SU-DHL-6 (cell line): ENCODE measurements around the gene SEMA3C.

Source experiments
- H2AFZ ChIP-seq: fragments of 200-600 bp; sonication (generic); 2 replicates; pipeline ENCODE4 v1.6.1; 2014; ENCODE audit warnings: low read depth, mild to moderate bottlenecking, moderate library complexity, mixed read lengths, antibody characterized with exemption, low read length; ENCODE audit not compliant: severe bottlenecking
- H3F3A ChIP-seq: fragments of 200-600 bp; shearing (Covaris generic); 2 replicates; pipeline ENCODE4 v1.6.0; 2016; ENCODE audit warnings: antibody characterized with exemption, mild to moderate bottlenecking; ENCODE audit not compliant: insufficient read depth
- H3K27ac ChIP-seq: fragments of 200-600 bp; sonication (generic); 2 replicates; pipeline ENCODE4 v1.5.1; 2016; ENCODE audit warnings: low read depth, mild to moderate bottlenecking, low read length, moderate library complexity, mixed read lengths
- H3K27me3 ChIP-seq: fragments of 200-600 bp; sonication (generic), shearing (Covaris generic); 2 replicates; pipeline ENCODE4 v1.6.0; 2014; ENCODE audit warnings: mild to moderate bottlenecking, low read length
- H3K36me3 ChIP-seq: fragments of 200-600 bp; sonication (generic); 2 replicates; pipeline ENCODE4 v1.6.1; 2014; ENCODE audit warnings: mild to moderate bottlenecking, low read length, mixed read lengths
- H3K4me2 ChIP-seq: fragments of 300-600, 200-600 bp; shearing (Covaris generic), sonication (generic); 2 replicates; pipeline ENCODE4 v1.6.0; 2014; ENCODE audit warnings: low read length, low read depth, mild to moderate bottlenecking; ENCODE audit not compliant: poor library complexity, severe bottlenecking
- H3K4me3 ChIP-seq: fragments of 200-600 bp; sonication (generic); 2 replicates; pipeline ENCODE4 v1.5.1; 2014; ENCODE audit warnings: antibody characterized with exemption, low read length, mild to moderate bottlenecking, mixed read lengths; ENCODE audit not compliant: insufficient read depth, poor library complexity, severe bottlenecking
- H3K79me2 ChIP-seq: fragments of 200-600 bp; sonication (generic); 2 replicates; pipeline ENCODE4 v1.6.1; 2014; ENCODE audit warnings: mild to moderate bottlenecking, low read length, moderate library complexity; ENCODE audit not compliant: insufficient read depth
- H3K9ac ChIP-seq: fragments of 200-600 bp; sonication (generic); 2 replicates; pipeline ENCODE4 v1.7.0; 2014; ENCODE audit warnings: mild to moderate bottlenecking, low read length
- H3K9me2 ChIP-seq: fragments of 200-600 bp; sonication (generic); replicated peaks from 2 replicates; pipeline ENCODE4 v1.6.1; 2014; ENCODE audit warnings: low read length; ENCODE audit not compliant: insufficient read depth
- H3K9me3 ChIP-seq: fragments of 200-600 bp; sonication (generic); 2 replicates; pipeline ENCODE4 v1.6.1; 2014; ENCODE audit warnings: low read length, mixed read lengths; ENCODE audit not compliant: insufficient read depth
- H4K20me1 ChIP-seq: fragments of 200-600 bp; sonication (generic); 2 replicates; pipeline ENCODE4 v1.6.1; 2014; ENCODE audit warnings: low read depth, mild to moderate bottlenecking, antibody characterized with exemption, low read length, moderate library complexity, mixed read lengths
- CTCF ChIP-seq: fragments of 200-600 bp; sonication (generic); IDR thresholded peaks from one replicate; pipeline ENCODE4 v1.5.1; 2017; ENCODE audit warnings: antibody characterized with exemption, mild to moderate bottlenecking, low read length, moderate library complexity; ENCODE audit not compliant: insufficient read depth, poor library complexity, severe bottlenecking
- EZH2phosphoT487 ChIP-seq: fragments of 200-600 bp; sonication (generic), shearing (Covaris generic); conservative IDR thresholded peaks from 2 replicates; pipeline ENCODE4 v1.6.1; 2018; ENCODE audit warnings: mild to moderate bottlenecking, antibody characterized with exemption, low read length, moderate library complexity, mixed read lengths

Gene SEMA3C

GRCh38 chr7:80954191-80954590 lies 35.3 kb upstream of the SEMA3C start:
- Histone ChIP-seq H3F3A (no peaks in the 10 kb centered on the region), H3K9me3 (no peaks in the 10 kb centered on the region), H3K27ac (no peak overlapping the region), H3K27me3 (no peaks in the 10 kb centered on the region), H3K79me2 (no peaks in the 10 kb centered on the region), H3K36me3 (no peaks in the 10 kb centered on the region), H4K20me1 (no peaks in the 10 kb centered on the region), H2AFZ (no peak overlapping the region), H3K4me3 (no peak overlapping the region), H3K4me2 (no peak overlapping the region), H3K9me2 (no peaks in the 10 kb centered on the region), H3K9ac (no peak overlapping the region)
- TF ChIP-seq EZH2phosphoT487 = no peak
- TF ChIP-seq CTCF = no peak

GRCh38 chr7:80950550-80950967 lies 31.7 kb upstream of the SEMA3C start:
- H3K4me2 ChIP-seq = no peak overlapping the region
- no peak overlapping the region for H2AFZ ChIP-seq
- H3K36me3 ChIP-seq = no peaks in the 10 kb centered on the region
- no peaks in the 10 kb centered on the region for H3K9me3 ChIP-seq
- TF ChIP-seq EZH2phosphoT487 = no peak
- TF ChIP-seq CTCF = no peak
- H3K79me2 ChIP-seq = no peaks in the 10 kb centered on the region
- no peak overlapping the region for H3K4me3 ChIP-seq
- H3K9ac ChIP-seq = no peak overlapping the region
- no peaks in the 10 kb centered on the region for H3K9me2 ChIP-seq
- H3F3A ChIP-seq = no peaks in the 10 kb centered on the region
- no peaks in the 10 kb centered on the region for H4K20me1 ChIP-seq
- H3K27me3 ChIP-seq = no peaks in the 10 kb centered on the region
- no peak overlapping the region for H3K27ac ChIP-seq

- Histone ChIP-seq H3K79me2 (no peaks in the 10 kb centered on the region), H3F3A (no peaks in the 10 kb centered on the region), H3K9me2 (no peaks in the 10 kb centered on the region), H3K9me3 (no peaks in the 10 kb centered on the region), H3K4me3 (no peak overlapping the region), H3K9ac (no peak overlapping the region), H3K27me3 (no peaks in the 10 kb centered on the region), H4K20me1 (no peaks in the 10 kb centered on the region), H2AFZ (no peak overlapping the region), H3K4me2 (no peak overlapping the region), H3K27ac (no peak overlapping the region), H3K36me3 (no peaks in the 10 kb centered on the region)
- TF ChIP-seq CTCF (no peak), EZH2phosphoT487 (no peak)
Measured at GRCh38 chr7:80949449-80949848, 30.6 kb upstream of the SEMA3C start.
